HL-60 (cell line): ENCODE results near the gene GPR39.

Experiments
- DNase-seq, 2 experiments: peaks; one replicate each; pipeline ENCODE4 v3.0.0-alpha.2; 2010 to 2020; ENCODE audit warnings: low read depth in 1 of 2, low spot score in 1 of 2
- H3K27ac ChIP-seq: fragments of 250-450 bp; sonication (Bioruptor Pico); replicated peaks from 2 replicates; pipeline ENCODE4 v1.5.1; 2020; ENCODE audit warnings: mild to moderate bottlenecking, moderate library complexity
- H3K27me3 ChIP-seq: fragments of 250-450 bp; sonication (Bioruptor Pico); 2 replicates; pipeline ENCODE4 v1.5.1; 2021; ENCODE audit warnings: mild to moderate bottlenecking, moderate library complexity; ENCODE audit not compliant: insufficient read depth, poor library complexity, severe bottlenecking
- H3K4me3 ChIP-seq: replicated peaks from 2 replicates; pipeline ENCODE4 v1.5.1; 2011; ENCODE audit warnings: mild to moderate bottlenecking, control low read depth, low read length; ENCODE audit not compliant: insufficient read depth
- GABPA ChIP-seq: IDR thresholded peaks from 2 replicates; pipeline ENCODE4 v1.6.1; 2012; ENCODE audit warnings: low read depth
- POLR2AphosphoS5 ChIP-seq: IDR thresholded peaks from 2 replicates; pipeline ENCODE4 v1.6.1; 2012; ENCODE audit warnings: low read depth
- SPI1 ChIP-seq: IDR thresholded peaks from 2 replicates; pipeline ENCODE4 v1.6.1; 2012; ENCODE audit warnings: low read depth, mild to moderate bottlenecking, borderline replicate concordance
- TF ChIP-seq, protein P1 (sequence below): IDR thresholded peaks from 2 replicates; pipeline ENCODE4 v1.6.1; 2012; ENCODE audit warnings: low read depth; ENCODE audit not compliant: insufficient replicate concordance
- TF ChIP-seq, protein P2 (sequence below): IDR thresholded peaks from one replicate; pipeline ENCODE4 v1.5.1; 2011; ENCODE audit warnings: low read length, control low read depth, inconsistent platforms; ENCODE audit not compliant: insufficient read depth

Gene GPR39

DNA sequence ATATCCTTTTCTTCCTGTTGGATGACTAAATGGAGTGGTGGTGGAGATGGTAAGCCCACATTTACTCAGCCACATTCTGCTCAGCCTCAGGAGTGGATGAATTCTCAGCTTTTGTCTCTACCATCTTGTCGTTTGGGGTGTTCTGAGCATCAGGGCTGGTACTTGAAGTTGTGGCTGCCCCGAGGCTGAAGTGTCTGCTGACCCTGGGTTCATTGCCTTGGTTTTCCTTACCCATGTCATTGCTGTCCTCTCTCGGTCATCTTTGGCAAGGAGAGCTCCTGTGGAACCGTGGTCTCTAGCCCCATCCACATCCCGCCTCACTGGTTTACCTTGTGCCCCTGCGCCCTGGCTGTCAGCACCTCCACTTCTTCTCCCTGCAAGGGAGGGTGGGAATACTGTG is 71.9 kb downstream of the GPR39 start:
- H3K27ac ChIP-seq: no peak overlapping the region
- no peak for DNase-seq
- TF ChIP-seq, protein P1, sequence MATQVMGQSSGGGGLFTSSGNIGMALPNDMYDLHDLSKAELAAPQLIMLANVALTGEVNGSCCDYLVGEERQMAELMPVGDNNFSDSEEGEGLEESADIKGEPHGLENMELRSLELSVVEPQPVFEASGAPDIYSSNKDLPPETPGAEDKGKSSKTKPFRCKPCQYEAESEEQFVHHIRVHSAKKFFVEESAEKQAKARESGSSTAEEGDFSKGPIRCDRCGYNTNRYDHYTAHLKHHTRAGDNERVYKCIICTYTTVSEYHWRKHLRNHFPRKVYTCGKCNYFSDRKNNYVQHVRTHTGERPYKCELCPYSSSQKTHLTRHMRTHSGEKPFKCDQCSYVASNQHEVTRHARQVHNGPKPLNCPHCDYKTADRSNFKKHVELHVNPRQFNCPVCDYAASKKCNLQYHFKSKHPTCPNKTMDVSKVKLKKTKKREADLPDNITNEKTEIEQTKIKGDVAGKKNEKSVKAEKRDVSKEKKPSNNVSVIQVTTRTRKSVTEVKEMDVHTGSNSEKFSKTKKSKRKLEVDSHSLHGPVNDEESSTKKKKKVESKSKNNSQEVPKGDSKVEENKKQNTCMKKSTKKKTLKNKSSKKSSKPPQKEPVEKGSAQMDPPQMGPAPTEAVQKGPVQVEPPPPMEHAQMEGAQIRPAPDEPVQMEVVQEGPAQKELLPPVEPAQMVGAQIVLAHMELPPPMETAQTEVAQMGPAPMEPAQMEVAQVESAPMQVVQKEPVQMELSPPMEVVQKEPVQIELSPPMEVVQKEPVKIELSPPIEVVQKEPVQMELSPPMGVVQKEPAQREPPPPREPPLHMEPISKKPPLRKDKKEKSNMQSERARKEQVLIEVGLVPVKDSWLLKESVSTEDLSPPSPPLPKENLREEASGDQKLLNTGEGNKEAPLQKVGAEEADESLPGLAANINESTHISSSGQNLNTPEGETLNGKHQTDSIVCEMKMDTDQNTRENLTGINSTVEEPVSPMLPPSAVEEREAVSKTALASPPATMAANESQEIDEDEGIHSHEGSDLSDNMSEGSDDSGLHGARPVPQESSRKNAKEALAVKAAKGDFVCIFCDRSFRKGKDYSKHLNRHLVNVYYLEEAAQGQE: no peak
- TF ChIP-seq POLR2AphosphoS5: no peak
- TF ChIP-seq, protein P2, sequence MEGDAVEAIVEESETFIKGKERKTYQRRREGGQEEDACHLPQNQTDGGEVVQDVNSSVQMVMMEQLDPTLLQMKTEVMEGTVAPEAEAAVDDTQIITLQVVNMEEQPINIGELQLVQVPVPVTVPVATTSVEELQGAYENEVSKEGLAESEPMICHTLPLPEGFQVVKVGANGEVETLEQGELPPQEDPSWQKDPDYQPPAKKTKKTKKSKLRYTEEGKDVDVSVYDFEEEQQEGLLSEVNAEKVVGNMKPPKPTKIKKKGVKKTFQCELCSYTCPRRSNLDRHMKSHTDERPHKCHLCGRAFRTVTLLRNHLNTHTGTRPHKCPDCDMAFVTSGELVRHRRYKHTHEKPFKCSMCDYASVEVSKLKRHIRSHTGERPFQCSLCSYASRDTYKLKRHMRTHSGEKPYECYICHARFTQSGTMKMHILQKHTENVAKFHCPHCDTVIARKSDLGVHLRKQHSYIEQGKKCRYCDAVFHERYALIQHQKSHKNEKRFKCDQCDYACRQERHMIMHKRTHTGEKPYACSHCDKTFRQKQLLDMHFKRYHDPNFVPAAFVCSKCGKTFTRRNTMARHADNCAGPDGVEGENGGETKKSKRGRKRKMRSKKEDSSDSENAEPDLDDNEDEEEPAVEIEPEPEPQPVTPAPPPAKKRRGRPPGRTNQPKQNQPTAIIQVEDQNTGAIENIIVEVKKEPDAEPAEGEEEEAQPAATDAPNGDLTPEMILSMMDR: no peak
- TF ChIP-seq SPI1: no peak
- TF ChIP-seq GABPA: no peak
- H3K4me3 ChIP-seq: no peak overlapping the region
- no peaks in the 10 kb centered on the region for H3K27me3 ChIP-seq

- no peak for DNase-seq
- Histone ChIP-seq H3K27ac (no peak overlapping the region), H3K4me3 (no peak overlapping the region), H3K27me3 (no peaks in the 10 kb centered on the region)
- TF ChIP-seq GABPA (no peak), POLR2AphosphoS5 (no peak), SPI1 (no peak)
- TF ChIP-seq, protein P2: no peak
- TF ChIP-seq, protein P1: peak; percentile 99
Observed at GRCh38 chr2:132489150-132489549, 72.5 kb downstream of the GPR39 start.

DNA sequence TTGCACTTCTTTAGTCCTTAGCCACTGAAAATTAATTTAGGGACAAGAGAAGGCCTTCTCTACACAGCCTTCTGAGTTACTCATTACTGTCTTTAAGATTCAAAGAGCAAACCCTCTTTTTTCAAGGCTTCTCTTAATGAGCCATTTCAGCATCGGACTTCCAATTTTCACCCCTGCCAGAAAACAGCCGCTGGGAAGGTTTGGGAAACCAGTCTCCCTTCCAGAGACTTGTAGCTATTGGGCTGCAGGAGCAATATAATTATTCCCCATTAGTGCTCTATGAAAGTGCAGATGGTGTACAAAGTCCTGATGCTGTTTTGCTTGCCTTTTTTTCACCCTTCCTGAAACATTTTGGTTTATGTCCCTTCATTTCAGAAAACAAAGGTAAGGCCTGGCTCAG is 79.3 kb downstream of the GPR39 start:
- TF ChIP-seq, protein P2: no peak
- no peak for TF ChIP-seq SPI1
- TF ChIP-seq, protein P1: no peak
- TF ChIP-seq GABPA: no peak
- TF ChIP-seq POLR2AphosphoS5: no peak
- no peak overlapping the region for H3K27ac ChIP-seq
- no peaks in the 10 kb centered on the region for H3K27me3 ChIP-seq
- no peak overlapping the region for H3K4me3 ChIP-seq
- no peak for DNase-seq
